Activated T-helper 1 cell treated with anti-CD3 and anti-CD28 coated beads, Interleukin-12 subunit alpha, Interleukin-12 subunit beta, Interleukin-2, Interleukin-4 antibody, amounts not matched to agents 30 ng/mL and 10 ng/mL and 1 ng/mL, durations not matched to agents 14 hours and 24 hours and 36 hours (primary cell): Measurements from ENCODE around the gene GJA3. TPM values are rescaled to one million over a fixed set of nuclear protein-coding genes. Genes with fewer than 3 reads are reported as not detected.
"Not testable (repeated sequence)": the region's sequence is repeated elsewhere in the genome, so short reads cannot be mapped to it uniquely, and the experiment has no call there.

Experiments used
- DNase-seq: peaks from one replicate; pipeline ENCODE4 v3.0.0; 2021; ENCODE audit warnings: low spot score
- H3K27ac Mint-ChIP-seq: one replicate; pipeline ENCODE4 v1.8.0; 2021; ENCODE audit warnings: mild to moderate bottlenecking, mixed read lengths
- H3K27me3 Mint-ChIP-seq: one replicate; pipeline ENCODE4 v1.8.0; 2022; ENCODE audit warnings: mild to moderate bottlenecking, moderate library complexity, mixed read lengths; ENCODE audit not compliant: insufficient read depth
- H3K36me3 Mint-ChIP-seq: one replicate; pipeline ENCODE4 v1.8.0; 2021; ENCODE audit warnings: low read depth, mixed read lengths
- H3K4me1 Mint-ChIP-seq: one replicate; pipeline ENCODE4 v1.8.0; 2021; ENCODE audit warnings: low read depth, mixed read lengths
- H3K4me3 Mint-ChIP-seq: one replicate; pipeline ENCODE4 v1.8.0; 2021; ENCODE audit warnings: mild to moderate bottlenecking, moderate library complexity, mixed read lengths
- H3K9me3 Mint-ChIP-seq: one replicate; pipeline ENCODE4 v1.8.0; 2021; ENCODE audit warnings: mixed read lengths
- intact Hi-C: fragments of 100-400 bp; cut with micrococcal nuclease; formaldehyde crosslinking; loops from one replicate; pipeline ENCODE4 v1.15.1; 2024
- total RNA-seq: library from RNA; stranded (reverse); gene quantifications from 2 replicates; pipeline ENCODE4 v1.2.3, GENCODE V29; 2022

GJA3 gene
- total RNA-seq, 1 donor from 2014 or later = not detected

- intact Hi-C loops = no loop called here
- Mint-ChIP-seq H3K9me3 (no peaks in the 10 kb centered on the region), H3K36me3 (peaks cover 2% of the 10 kb centered on the region), H3K4me3 (no peak overlapping the region), H3K4me1 (peaks cover 12% of the 10 kb centered on the region), H3K27ac (no peak overlapping the region), H3K27me3 (peaks cover 59% of the 10 kb centered on the region)
- no peak for DNase-seq
Observed at GRCh38 chr13:20156702-20157101, 4.2 kb downstream of the GJA3 start.

GRCh38 chr13:20153290-20153689, 7.6 kb downstream of the GJA3 start:
- DNase-seq, H3K4me1 Mint-ChIP-seq, H3K4me3 Mint-ChIP-seq, H3K9me3 Mint-ChIP-seq, H3K27ac Mint-ChIP-seq, H3K36me3 Mint-ChIP-seq, intact Hi-C loops: not testable (repeated sequence)
- H3K27me3 Mint-ChIP-seq = peaks cover 51% of the 10 kb centered on the region

- no peak overlapping the region for H3K27ac Mint-ChIP-seq
- no peaks in the 10 kb centered on the region for H3K9me3 Mint-ChIP-seq
- intact Hi-C loops = no loop called here
- H3K36me3 Mint-ChIP-seq = no peaks in the 10 kb centered on the region
- H3K4me1 Mint-ChIP-seq = no peaks in the 10 kb centered on the region
- DNase-seq = no peak
- H3K4me3 Mint-ChIP-seq = no peak overlapping the region
- H3K27me3 Mint-ChIP-seq = peaks cover 49% of the 10 kb centered on the region
Observed at GRCh38 chr13:20151612-20152011, 9.2 kb downstream of the GJA3 start.

GRCh38 chr13:20151016-20151415, 9.8 kb downstream of the GJA3 start:
- Mint-ChIP-seq H3K4me1 (no peaks in the 10 kb centered on the region), H3K36me3 (no peaks in the 10 kb centered on the region)

GRCh38 chr13:20150561-20150960, 10.3 kb downstream of the GJA3 start:
- H3K4me1 Mint-ChIP-seq = no peaks in the 10 kb centered on the region
- peaks cover 45% of the 10 kb centered on the region for H3K27me3 Mint-ChIP-seq
- no peak overlapping the region for H3K27ac Mint-ChIP-seq
- intact Hi-C loops = no loop called here
- no peak overlapping the region for H3K4me3 Mint-ChIP-seq
- no peaks in the 10 kb centered on the region for H3K9me3 Mint-ChIP-seq
- H3K36me3 Mint-ChIP-seq = no peaks in the 10 kb centered on the region
- DNase-seq = no peak

More at GRCh38 chr13:20151016-20151415, 9.8 kb downstream of the GJA3 start:
- no peak overlapping the region for H3K4me3 Mint-ChIP-seq
- intact Hi-C loops = no loop called here
- peaks cover 46% of the 10 kb centered on the region for H3K27me3 Mint-ChIP-seq
- H3K27ac Mint-ChIP-seq = no peak overlapping the region
- H3K9me3 Mint-ChIP-seq = no peaks in the 10 kb centered on the region
- DNase-seq = no peak

- H3K4me1 Mint-ChIP-seq = no peaks in the 10 kb centered on the region
- no peak for DNase-seq
- intact Hi-C loops = no loop called here
- no peaks in the 10 kb centered on the region for H3K36me3 Mint-ChIP-seq
- H3K4me3 Mint-ChIP-seq = no peak overlapping the region
- no peaks in the 10 kb centered on the region for H3K9me3 Mint-ChIP-seq
- H3K27ac Mint-ChIP-seq = no peak overlapping the region
- H3K27me3 Mint-ChIP-seq = peaks cover 42% of the 10 kb centered on the region
Observed at GRCh38 chr13:20149762-20150161, 11.1 kb downstream of the GJA3 start.

GRCh38 chr13:20148501-20149183, 12.2 kb downstream of the GJA3 start:
- Mint-ChIP-seq H3K27ac (no peak overlapping the region), H3K27me3 (peaks cover 38% of the 10 kb centered on the region)

GRCh38 chr13:20146381-20146780, 14.5 kb downstream of the GJA3 start:
- H3K27me3 Mint-ChIP-seq = peaks cover 44% of the 10 kb centered on the region

More at GRCh38 chr13:20148501-20149183, 12.2 kb downstream of the GJA3 start:
- intact Hi-C loops = no loop called here
- Mint-ChIP-seq H3K36me3 (no peaks in the 10 kb centered on the region), H3K9me3 (no peaks in the 10 kb centered on the region), H3K4me1 (no peaks in the 10 kb centered on the region), H3K4me3 (no peak overlapping the region)
- DNase-seq = no peak

GRCh38 chr13:20145521-20145920, 15.3 kb downstream of the GJA3 start:
- H3K27me3 Mint-ChIP-seq = peaks cover 52% of the 10 kb centered on the region

More at GRCh38 chr13:20146381-20146780, 14.5 kb downstream of the GJA3 start:
- H3K4me3 Mint-ChIP-seq = no peak overlapping the region
- no peak overlapping the region for H3K27ac Mint-ChIP-seq
- H3K9me3 Mint-ChIP-seq = no peaks in the 10 kb centered on the region
- intact Hi-C loops = no loop called here
- no peaks in the 10 kb centered on the region for H3K36me3 Mint-ChIP-seq
- H3K4me1 Mint-ChIP-seq = peaks cover 4% of the 10 kb centered on the region
- DNase-seq = no peak

GRCh38 chr13:20144141-20144850, 16.6 kb downstream of the GJA3 start:
- intact Hi-C loops = no loop called here
- Mint-ChIP-seq H3K4me1 (peaks cover 4% of the 10 kb centered on the region), H3K27me3 (peaks cover 63% of the 10 kb centered on the region), H3K9me3 (no peaks in the 10 kb centered on the region), H3K4me3 (no peak overlapping the region), H3K36me3 (no peaks in the 10 kb centered on the region), H3K27ac (no peak overlapping the region)
- no peak for DNase-seq

More at GRCh38 chr13:20145521-20145920, 15.3 kb downstream of the GJA3 start:
- H3K27ac Mint-ChIP-seq = no peak overlapping the region
- intact Hi-C loops = no loop called here
- DNase-seq = no peak
- H3K36me3 Mint-ChIP-seq = no peaks in the 10 kb centered on the region
- no peaks in the 10 kb centered on the region for H3K9me3 Mint-ChIP-seq
- H3K4me3 Mint-ChIP-seq = no peak overlapping the region
- H3K4me1 Mint-ChIP-seq = peaks cover 4% of the 10 kb centered on the region

GRCh38 chr13:20142927-20143480, 17.8 kb downstream of the GJA3 start:
- intact Hi-C loops = no loop called here
- Mint-ChIP-seq H3K36me3 (no peaks in the 10 kb centered on the region), H3K4me3 (no peak overlapping the region), H3K9me3 (no peaks in the 10 kb centered on the region), H3K4me1 (peaks cover 4% of the 10 kb centered on the region), H3K27me3 (peaks cover 68% of the 10 kb centered on the region), H3K27ac (no peak overlapping the region)
- no peak for DNase-seq

GRCh38 chr13:20142023-20142926, 18.6 kb downstream of the GJA3 start:
- intact Hi-C loops = no loop called here
- no peak for DNase-seq
- H3K27me3 Mint-ChIP-seq = peaks cover 68% of the 10 kb centered on the region
- H3K4me3 Mint-ChIP-seq = no peak overlapping the region
- H3K36me3 Mint-ChIP-seq = no peaks in the 10 kb centered on the region
- no peak overlapping the region for H3K27ac Mint-ChIP-seq
- H3K9me3 Mint-ChIP-seq = no peaks in the 10 kb centered on the region
- peaks cover 4% of the 10 kb centered on the region for H3K4me1 Mint-ChIP-seq
